ENCODE results near the gene MINK1. TPM values are rescaled to one million over a fixed set of nuclear protein-coding genes. Genes with fewer than 3 reads are reported as not detected.

MINK1 gene
- total RNA-seq, 1 donor from 2014 or later, result 120 TPM

DNA sequence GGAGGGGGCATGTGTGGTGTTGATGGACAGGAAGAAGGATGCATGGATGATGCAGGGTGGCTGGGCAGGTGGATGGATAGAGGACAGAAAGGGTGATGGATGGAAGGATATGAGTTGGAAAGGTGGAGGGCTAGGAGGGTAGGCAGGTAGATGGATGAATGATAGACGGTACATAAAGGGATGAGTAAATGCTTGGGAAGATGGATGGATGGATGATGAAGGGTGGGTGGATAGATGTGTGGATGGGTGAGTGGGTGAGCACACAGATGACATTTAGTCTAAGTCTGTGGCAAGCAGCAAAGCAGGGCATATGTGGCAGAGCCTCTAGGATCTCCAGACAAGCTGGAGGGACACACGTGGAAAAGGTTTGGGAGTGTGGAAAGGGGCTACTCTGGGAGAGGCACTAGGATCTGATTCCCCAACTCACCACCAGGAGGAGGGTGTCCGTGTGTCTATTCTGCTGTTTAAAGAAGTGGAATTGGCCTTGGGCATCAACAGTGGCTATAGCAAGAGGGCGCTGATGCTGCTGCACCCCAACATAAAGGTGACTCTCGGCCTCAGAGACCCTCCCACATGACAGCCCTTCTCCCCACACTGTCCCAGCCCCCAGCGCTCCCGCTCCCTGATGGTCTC lies 18.0 kb upstream of the MINK1 start:
- Histone ChIP-seq H3K36me3 (peaks cover 0 to 45% of the 10 kb centered on the region in 2 donors), H3K9me3 (no peaks in the 10 kb centered on the region), H3K4me3 (no peak overlapping the region), H3K27ac (no peak overlapping the region), H3K27me3 (no peaks in the 10 kb centered on the region), H3K4me1 (no peaks in the 10 kb centered on the region)
- no peak for DNase-seq (ENCODE audit: extremely low spot score in 2 of 2)
- TF ChIP-seq POLR2A (IDR thresholded peaks at IDR 0.05) (no peak), POLR2AphosphoS5 (IDR thresholded peaks at IDR 0.05; ENCODE audit: insufficient read depth in 1 of 2, low read depth in 1 of 2) (no peak)
- TF ChIP-seq, protein P1, sequence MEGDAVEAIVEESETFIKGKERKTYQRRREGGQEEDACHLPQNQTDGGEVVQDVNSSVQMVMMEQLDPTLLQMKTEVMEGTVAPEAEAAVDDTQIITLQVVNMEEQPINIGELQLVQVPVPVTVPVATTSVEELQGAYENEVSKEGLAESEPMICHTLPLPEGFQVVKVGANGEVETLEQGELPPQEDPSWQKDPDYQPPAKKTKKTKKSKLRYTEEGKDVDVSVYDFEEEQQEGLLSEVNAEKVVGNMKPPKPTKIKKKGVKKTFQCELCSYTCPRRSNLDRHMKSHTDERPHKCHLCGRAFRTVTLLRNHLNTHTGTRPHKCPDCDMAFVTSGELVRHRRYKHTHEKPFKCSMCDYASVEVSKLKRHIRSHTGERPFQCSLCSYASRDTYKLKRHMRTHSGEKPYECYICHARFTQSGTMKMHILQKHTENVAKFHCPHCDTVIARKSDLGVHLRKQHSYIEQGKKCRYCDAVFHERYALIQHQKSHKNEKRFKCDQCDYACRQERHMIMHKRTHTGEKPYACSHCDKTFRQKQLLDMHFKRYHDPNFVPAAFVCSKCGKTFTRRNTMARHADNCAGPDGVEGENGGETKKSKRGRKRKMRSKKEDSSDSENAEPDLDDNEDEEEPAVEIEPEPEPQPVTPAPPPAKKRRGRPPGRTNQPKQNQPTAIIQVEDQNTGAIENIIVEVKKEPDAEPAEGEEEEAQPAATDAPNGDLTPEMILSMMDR (IDR thresholded peaks at IDR 0.05), result no peak
- intact Hi-C loops (cut with DNase I), result no loop called here

DNA sequence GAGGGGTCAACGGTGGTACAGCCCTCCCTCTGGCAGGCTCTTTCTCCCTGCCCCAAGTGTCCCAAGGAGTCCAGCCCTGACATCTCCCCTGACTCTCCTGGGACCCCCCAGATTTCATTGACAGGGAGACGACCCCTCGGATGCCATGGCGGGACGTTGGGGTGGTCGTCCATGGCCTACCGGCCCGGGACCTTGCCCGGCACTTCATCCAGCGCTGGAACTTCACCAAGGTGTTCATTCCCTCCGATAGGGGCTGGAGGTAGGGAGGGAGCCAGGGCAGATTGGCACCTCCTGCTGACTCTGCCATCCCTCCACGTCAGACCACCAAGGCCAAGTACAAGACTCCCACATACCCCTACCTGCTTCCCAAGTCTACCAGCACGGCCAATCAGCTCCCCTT lies 16.3 kb upstream of the MINK1 start:
- no peak overlapping the region for H3K27ac ChIP-seq
- intact Hi-C loops (cut with DNase I), result no loop called here
- TF ChIP-seq POLR2A (IDR thresholded peaks at IDR 0.05) (no peak), POLR2AphosphoS5 (IDR thresholded peaks at IDR 0.05; ENCODE audit: insufficient read depth in 1 of 2, low read depth in 1 of 2) (no peak)
- TF ChIP-seq, protein P1 (IDR thresholded peaks at IDR 0.05), result no peak
- no peaks in the 10 kb centered on the region for H3K4me1 ChIP-seq
- DNase-seq (ENCODE audit: extremely low spot score in 2 of 2), result no peak
- no peaks in the 10 kb centered on the region for H3K9me3 ChIP-seq
- H3K36me3 ChIP-seq, result peaks cover 0 to 45% of the 10 kb centered on the region in 2 donors
- no peaks in the 10 kb centered on the region for H3K27me3 ChIP-seq
- H3K4me3 ChIP-seq, result no peak overlapping the region

- H3K36me3 ChIP-seq, result peaks cover 0 to 57% of the 10 kb centered on the region in 2 donors
- H3K4me3 ChIP-seq, result no peak overlapping the region
- DNase-seq (ENCODE audit: extremely low spot score in 2 of 2), result no peak
- H3K27me3 ChIP-seq, result no peaks in the 10 kb centered on the region
- intact Hi-C loops (cut with DNase I), result no loop called here
- no peak for TF ChIP-seq POLR2AphosphoS5 (IDR thresholded peaks at IDR 0.05; ENCODE audit: insufficient read depth in 1 of 2, low read depth in 1 of 2)
- TF ChIP-seq, protein P1 (IDR thresholded peaks at IDR 0.05), result no peak
- no peak for TF ChIP-seq POLR2A (IDR thresholded peaks at IDR 0.05)
- H3K27ac ChIP-seq, result no peak overlapping the region
- H3K4me1 ChIP-seq, result no peaks in the 10 kb centered on the region
- H3K9me3 ChIP-seq, result no peaks in the 10 kb centered on the region
Observed at GRCh38 chr17:4818276-4818675, 14.9 kb upstream of the MINK1 start.

DNA sequence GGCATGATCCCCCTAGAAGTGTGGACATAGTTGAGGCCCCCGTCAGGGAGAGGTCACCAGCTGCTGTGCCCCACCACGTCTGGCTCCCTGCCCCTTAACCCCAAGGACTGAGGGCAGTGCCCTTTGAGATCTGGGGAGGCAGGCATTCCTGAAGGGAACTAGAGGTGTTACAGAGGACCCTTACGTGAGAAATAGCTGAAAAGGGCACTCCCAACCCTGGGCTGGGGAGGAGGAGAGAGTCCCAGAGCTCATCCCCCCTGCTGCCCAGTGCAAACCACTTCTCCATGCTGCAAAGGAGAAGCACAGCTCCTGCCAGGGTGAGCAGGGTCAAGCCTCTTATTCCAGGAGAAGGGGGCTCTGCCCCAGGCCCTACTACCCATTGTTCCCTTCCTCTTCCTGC lies 10.3 kb upstream of the MINK1 start:
- Histone ChIP-seq H3K36me3 (peaks cover 0 to 32% of the 10 kb centered on the region in 2 donors), H3K27ac (no peak overlapping the region)

More for the DNA sequence above, 10.3 kb upstream of the MINK1 start:
- intact Hi-C loops (cut with DNase I), result no loop called here
- no peak for DNase-seq (ENCODE audit: extremely low spot score in 2 of 2)
- Histone ChIP-seq H3K4me3 (no peak overlapping the region), H3K27me3 (no peaks in the 10 kb centered on the region), H3K9me3 (no peaks in the 10 kb centered on the region), H3K4me1 (no peaks in the 10 kb centered on the region)
- TF ChIP-seq, protein P1 (IDR thresholded peaks at IDR 0.05), result no peak
